Right lung (tissue), 5 donors: ENCODE data around the gene HSF4. TPM values are rescaled to one million over a fixed set of nuclear protein-coding genes. Genes with fewer than 3 reads are reported as not detected.

ENCODE experiments used
- polyA plus RNA-seq, 5 donors: library from polyadenylated mRNA; unstranded; fragments of 120-200 nt; gene quantifications; one replicate each; pipeline versions ENCODE4 v1.2.1 to v1.2.3, GENCODE V29; 2013; ENCODE audit warnings: inconsistent platforms in 1 of 5, low replicate concordance in 1 of 5; ENCODE audit not compliant: insufficient read length in 5 of 5, insufficient read depth in 1 of 5

Gene HSF4
- polyA plus RNA-seq, 5 donors: 3.6 to 5.9 (median 4.4) TPM

Other genes starting within 250 kb of the HSF4 start
- gene CDH16, start 245.9 kb upstream of the HSF4 start, polyA plus RNA-seq: 10 to 100 TPM; 22.5 to 66.6 (median 37.7) TPM
- 10 to 100 TPM in 2 of 5 donors, 1 to 10 TPM in 3; 6.7 to 10.7 (median 9.6) TPM for gene RRAD, start 239.2 kb upstream of the HSF4 start, polyA plus RNA-seq
- gene CIAO2B, start 230.3 kb upstream of the HSF4 start, polyA plus RNA-seq: 10 to 100 TPM; 65.0 to 98.6 (median 80.7) TPM
- 10 to 100 TPM; 30.8 to 37.9 (median 36.0) TPM for gene CES2, start 229.2 kb upstream of the HSF4 start, polyA plus RNA-seq
- gene CES3, start 203.5 kb upstream of the HSF4 start, polyA plus RNA-seq: 1 to 10 TPM; 4.0 to 5.6 (median 4.2) TPM
- gene CES4A, start 176.2 kb upstream of the HSF4 start, polyA plus RNA-seq: 10 to 100 TPM in 1 of 5 donors, 1 to 10 TPM in 4; 6.2 to 11.9 (median 7.3) TPM
- 10 to 100 TPM; 55.5 to 65.8 (median 61.0) TPM for gene CBFB, start 135.6 kb upstream of the HSF4 start, polyA plus RNA-seq
- gene PHAF1, start 54.8 kb upstream of the HSF4 start, polyA plus RNA-seq: 10 to 100 TPM; 21.1 to 25.8 (median 23.0) TPM
- 10 to 100 TPM; 16.4 to 30.4 (median 18.7) TPM for gene B3GNT9, start 13.7 kb upstream of the HSF4 start, polyA plus RNA-seq
- gene TRADD, start 4.8 kb upstream of the HSF4 start, polyA plus RNA-seq: 10 to 100 TPM in 2 of 5 donors, 1 to 10 TPM in 3; 5.0 to 12.0 (median 7.0) TPM
- gene FBXL8, start 4.8 kb upstream of the HSF4 start, polyA plus RNA-seq: 1 to 10 TPM; 1.5 to 4.0 (median 3.6) TPM
- 10 to 100 TPM in 4 of 5 donors, 1 to 10 TPM in 1; 9.5 to 17.9 (median 17.0) TPM for gene NOL3, start 5.8 kb downstream of the HSF4 start, polyA plus RNA-seq
- gene MATCAP1, start 19.2 kb downstream of the HSF4 start, polyA plus RNA-seq: 10 to 100 TPM; 50.9 to 64.6 (median 53.7) TPM
- gene EXOC3L1, start 25.4 kb downstream of the HSF4 start, polyA plus RNA-seq: 10 to 100 TPM in 2 of 5 donors, 1 to 10 TPM in 3; 7.6 to 14.8 (median 9.4) TPM
- gene E2F4, start 27.4 kb downstream of the HSF4 start, polyA plus RNA-seq: 10 to 100 TPM; 43.8 to 70.5 (median 57.5) TPM
- gene ELMO3, start 34.4 kb downstream of the HSF4 start, polyA plus RNA-seq: 10 to 100 TPM in 1 of 5 donors, 1 to 10 TPM in 4; 4.6 to 11.0 (median 6.3) TPM
- 10 to 100 TPM; 22.2 to 32.3 (median 24.8) TPM for gene TMEM208, start 62.4 kb downstream of the HSF4 start, polyA plus RNA-seq
- 100 to 1,000 TPM; 134 to 279 (median 182) TPM for gene FHOD1, start 82.7 kb downstream of the HSF4 start, polyA plus RNA-seq
- gene SLC9A5, start 84.2 kb downstream of the HSF4 start, polyA plus RNA-seq: 10 to 100 TPM; 15.7 to 21.1 (median 19.4) TPM
- gene PLEKHG4, start 114.8 kb downstream of the HSF4 start, polyA plus RNA-seq: 10 to 100 TPM; 29.1 to 38.9 (median 31.0) TPM
- 10 to 100 TPM in 2 of 5 donors, 1 to 10 TPM in 3; 6.5 to 10.3 (median 8.5) TPM for gene KCTD19, start 162.0 kb downstream of the HSF4 start, polyA plus RNA-seq
- 10 to 100 TPM; 38.8 to 67.8 (median 55.0) TPM for gene LRRC36, start 162.1 kb downstream of the HSF4 start, polyA plus RNA-seq
- 100 to 1,000 TPM; 284 to 468 (median 389) TPM for gene TPPP3, start 228.8 kb downstream of the HSF4 start, polyA plus RNA-seq